Esophagus muscularis mucosa (tissue), 4 donors: ENCODE measurements around the gene ISG20L2. TPM values are rescaled to one million over a fixed set of nuclear protein-coding genes. Genes with fewer than 3 reads are reported as not detected.

Source experiments
- DNase-seq: peaks from one replicate; pipeline ENCODE4 v3.0.0-alpha.2; 2017; ENCODE audit errors: extremely low spot score
- H3K27ac ChIP-seq, 4 donors: fragments of 200-600 bp; sonication (generic); replicated peaks in 1 of 4; 1 replicate in 3 of 4; 2 replicates in 1 of 4; pipeline ENCODE4 v1.5.1; 2016 to 2019; ENCODE audit warnings: mild to moderate bottlenecking in 1 of 4
- H3K27me3 ChIP-seq, 4 donors: fragments of 200-600 bp; sonication (generic); one replicate each; pipeline versions ENCODE4 v1.5.1 to v1.6.0; 2016 to 2019
- H3K36me3 ChIP-seq, 4 donors: fragments of 200-600 bp; sonication (generic); one replicate each; pipeline ENCODE4 v1.5.1; 2016 to 2019
- H3K4me1 ChIP-seq, 4 donors: fragments of 200-600 bp; sonication (generic); one replicate each; pipeline ENCODE4 v1.5.1; 2016 to 2019
- H3K4me3 ChIP-seq, 4 donors: fragments of 200-600 bp; sonication (generic); 1 replicate in 2 of 4; 2 replicates in 2 of 4; pipeline ENCODE4 v1.5.1; 2016 to 2019; ENCODE audit warnings: mild to moderate bottlenecking in 4 of 4, moderate library complexity in 1 of 4
- H3K9me3 ChIP-seq, 4 donors: fragments of 200-600 bp; sonication (generic); 1 replicate in 3 of 4; 2 replicates in 1 of 4; pipeline ENCODE4 v1.5.1; 2016 to 2019
- CTCF ChIP-seq, 3 experiments: fragments of 200-600 bp in 2 of 3; fragments of 450-650 bp in 1 of 3; sonication (generic) in 2 of 3; IDR thresholded peaks; one replicate each; pipeline ENCODE4 v1.5.1; 2017 to 2019; ENCODE audit warnings: antibody characterized with exemption in 3 of 3, mild to moderate bottlenecking in 2 of 3, moderate library complexity in 1 of 3
- EP300 ChIP-seq: sonication (generic); formaldehyde crosslinking; IDR thresholded peaks from one replicate; pipeline ENCODE4 v1.6.1; 2017; ENCODE audit warnings: antibody characterized with exemption
- POLR2A ChIP-seq: fragments of 450-650 bp; IDR thresholded peaks from one replicate; pipeline ENCODE4 v1.6.1; 2017; ENCODE audit warnings: antibody characterized with exemption, moderate library complexity, mild to moderate bottlenecking, low read depth
- POLR2AphosphoS5 ChIP-seq, 2 donors: sonication (generic); formaldehyde crosslinking; IDR thresholded peaks; one replicate each; pipeline ENCODE4 v1.6.1; 2017; ENCODE audit warnings: antibody characterized with exemption in 2 of 2
- WGBS: methylation state at CpG from one replicate; pipeline ENCODE4 v1.1.5; 2018; 5-methylcytosine and 5-hydroxymethylcytosine counted together
- intact Hi-C: fragments of 100-400 bp; cut with DNase I; formaldehyde crosslinking; loops from one replicate; pipeline ENCODE4 v1.15.1; 2023
- total RNA-seq, 4 donors: library from RNA; depleted of rRNA; stranded (reverse); fragments of >200 nt; gene quantifications; one replicate each; pipeline versions ENCODE4 v1.1.0 to v1.2.1, GENCODE V29; 2016

The ISG20L2 gene
- total RNA-seq, 4 donors from 2014 or later: 16.2 to 20.0 (median 19.0) TPM

- peaks cover 0 to 32% (median 6%) of the 10 kb centered on the region in 4 donors for H3K27me3 ChIP-seq
- peak overlapping the region; percentile 49 to 57 (median 56) for H3K4me3 ChIP-seq
- H3K36me3 ChIP-seq: peaks cover 0 to 38% (median 15%) of the 10 kb centered on the region in 4 donors
- peak overlapping the region; percentile 64 to 83 (median 79) for H3K27ac ChIP-seq
- H3K9me3 ChIP-seq: no peaks in the 10 kb centered on the region
- DNase-seq: no peak
- peaks cover 40 to 53% (median 53%) of the 10 kb centered on the region in 4 donors for H3K4me1 ChIP-seq
- WGBS: 40% methylated on average over 1 of the region's 49 CpGs
- intact Hi-C loops: no loop called here
- no peak for TF ChIP-seq POLR2A
- TF ChIP-seq CTCF (IDR thresholded peaks at IDR 0.05): no peak
- TF ChIP-seq POLR2AphosphoS5 (IDR thresholded peaks at IDR 0.05): no peak
Measured at GRCh38 chr1:156676114-156676819, 52.3 kb downstream of the ISG20L2 start.

- peak overlapping the region; percentile 49 to 57 (median 56) for H3K4me3 ChIP-seq
- WGBS: 39% methylated on average over 7 of the region's 18 CpGs
- peaks cover 0 to 46% (median 15%) of the 10 kb centered on the region in 4 donors for H3K36me3 ChIP-seq
- H3K27me3 ChIP-seq: peaks cover 0 to 24% (median 6%) of the 10 kb centered on the region in 4 donors
- no peaks in the 10 kb centered on the region for H3K9me3 ChIP-seq
- TF ChIP-seq CTCF (IDR thresholded peaks at IDR 0.05) (no peak), POLR2A (no peak), EP300 (no peak), POLR2AphosphoS5 (IDR thresholded peaks at IDR 0.05) (no peak)
- intact Hi-C loops: no loop called here
- peaks cover 48 to 61% (median 60%) of the 10 kb centered on the region in 4 donors for H3K4me1 ChIP-seq
- peak overlapping the region; percentile 64 to 83 (median 79) for H3K27ac ChIP-seq
- no peak for DNase-seq
Measured at GRCh38 chr1:156675210-156676113, 53.1 kb downstream of the ISG20L2 start.

- H3K27ac ChIP-seq: peak overlapping the region; percentile 19 to 83 (median 79)
- peak overlapping the region in 1 of 4 donors; percentile 21 for H3K4me3 ChIP-seq
- H3K27me3 ChIP-seq: peaks cover 0 to 17% (median 6%) of the 10 kb centered on the region in 4 donors
Measured at GRCh38 chr1:156673387-156674121, 55.0 kb downstream of the ISG20L2 start.

More at GRCh38 chr1:156673387-156674121, 55.0 kb downstream of the ISG20L2 start:
- Histone ChIP-seq H3K4me1 (peaks cover 68 to 81% (median 79%) of the 10 kb centered on the region in 4 donors), H3K9me3 (no peaks in the 10 kb centered on the region), H3K36me3 (peaks cover 0 to 50% (median 15%) of the 10 kb centered on the region in 4 donors)
- intact Hi-C loops: no loop called here
- 68% methylated on average over 8 of the region's 8 CpGs for WGBS
- DNase-seq: no peak
- TF ChIP-seq POLR2A: no peak
- TF ChIP-seq POLR2AphosphoS5 (IDR thresholded peaks at IDR 0.05): no peak
- TF ChIP-seq CTCF (IDR thresholded peaks at IDR 0.05): no peak

Other genes with a start within 250 kb of the ISG20L2 start
- gene MEF2D, start 228.0 kb downstream of the ISG20L2 start, total RNA-seq: 100 to 1,000 TPM in 3 of 4 donors, 10 to 100 TPM in 1; 78.0 to 138 (median 115) TPM
- gene IQGAP3, start 156.2 kb downstream of the ISG20L2 start, total RNA-seq: 1 to 10 TPM in 1 of 4 donors, under 1 TPM in 2, not detected in 1; 0.06 to 1.1 (median 0.50) TPM
- not detected for gene TTC24, start 149.0 kb downstream of the ISG20L2 start, total RNA-seq
- 10 to 100 TPM; 73.5 to 98.0 (median 85.2) TPM for gene NAXE, start 137.0 kb downstream of the ISG20L2 start, total RNA-seq
- 10 to 100 TPM; 22.6 to 32.8 (median 26.4) TPM for gene GPATCH4, start 127.3 kb downstream of the ISG20L2 start, total RNA-seq
- 1 to 10 TPM in 3 of 4 donors, under 1 TPM in 1; 0.83 to 5.1 (median 2.2) TPM for gene HAPLN2, start 109.4 kb downstream of the ISG20L2 start, total RNA-seq
- gene BCAN, start 86.6 kb downstream of the ISG20L2 start, total RNA-seq: 1 to 10 TPM in 1 of 4 donors, under 1 TPM in 2, not detected in 1; 0.45 to 1.0 (median 0.99) TPM
- 10 to 100 TPM; 16.6 to 37.4 (median 32.5) TPM for gene NES, start 51.4 kb downstream of the ISG20L2 start, total RNA-seq
- 1 to 10 TPM; 1.2 to 6.4 (median 2.7) TPM for gene CRABP2, start 23.2 kb downstream of the ISG20L2 start, total RNA-seq
- gene METTL25B, start 297 bp downstream of the ISG20L2 start, total RNA-seq: 10 to 100 TPM; 16.2 to 32.3 (median 18.0) TPM
- 10 to 100 TPM; 43.5 to 67.4 (median 62.4) TPM for gene MRPL24, start 12.3 kb upstream of the ISG20L2 start, total RNA-seq
- gene HDGF, start 22.9 kb upstream of the ISG20L2 start, total RNA-seq: 100 to 1,000 TPM; 124 to 239 (median 167) TPM
- 10 to 100 TPM; 21.2 to 43.6 (median 38.7) TPM for gene PRCC, start 38.8 kb upstream of the ISG20L2 start, total RNA-seq
- 1 to 10 TPM in 1 of 4 donors, under 1 TPM in 2, not detected in 1; 0.83 to 2.7 (median 0.84) TPM for gene SH2D2A, start 88.1 kb upstream of the ISG20L2 start, total RNA-seq
- gene INSRR, start 130.4 kb upstream of the ISG20L2 start, total RNA-seq: not detected
- gene NTRK1, start 132.1 kb upstream of the ISG20L2 start, total RNA-seq: 1 to 10 TPM in 3 of 4 donors, under 1 TPM in 1; 0.58 to 2.5 (median 1.8) TPM
- gene PEAR1, start 165.0 kb upstream of the ISG20L2 start, total RNA-seq: 10 to 100 TPM in 2 of 4 donors, 1 to 10 TPM in 2; 6.1 to 13.6 (median 10.9) TPM
- not detected for gene LRRC71, start 191.9 kb upstream of the ISG20L2 start, total RNA-seq